ENCODE data around the gene KCP.

DNA sequence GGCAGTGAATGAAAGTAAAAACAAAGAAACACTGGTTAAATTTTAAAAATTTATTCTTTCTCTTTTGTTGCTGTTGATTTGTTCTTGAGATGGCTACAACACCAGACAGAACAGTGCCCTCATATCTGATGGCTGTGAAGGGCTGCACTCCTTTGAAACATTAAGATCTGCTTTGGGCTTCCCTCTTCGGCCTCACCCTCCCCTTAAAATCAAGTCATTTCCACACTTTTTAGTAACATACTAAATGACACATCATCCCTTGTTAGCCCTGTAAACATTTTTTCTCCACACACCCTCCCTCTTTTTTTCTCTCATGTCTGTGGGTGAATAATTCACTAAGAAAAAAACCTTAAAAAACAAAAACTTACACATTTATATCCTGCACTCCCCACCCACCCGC lies 43.6 kb upstream of the KCP start:
- TF ChIP-seq RBM22 (optimal IDR thresholded peaks at IDR 0.05; ENCODE audit: low read length) (no peak), CEBPG (CRISPR knock-in tag; IDR thresholded peaks at IDR 0.05) (no peak), ZNF317 (CRISPR knock-in tag; IDR thresholded peaks at IDR 0.05) (no peak), CHD2 (IDR thresholded peaks at IDR 0.05; ENCODE audit: low read depth, low read length) (no peak), EHMT2 (IDR thresholded peaks at IDR 0.05; ENCODE audit: borderline replicate concordance, low read depth, low read length) (no peak)
- TF ChIP-seq, protein P1, sequence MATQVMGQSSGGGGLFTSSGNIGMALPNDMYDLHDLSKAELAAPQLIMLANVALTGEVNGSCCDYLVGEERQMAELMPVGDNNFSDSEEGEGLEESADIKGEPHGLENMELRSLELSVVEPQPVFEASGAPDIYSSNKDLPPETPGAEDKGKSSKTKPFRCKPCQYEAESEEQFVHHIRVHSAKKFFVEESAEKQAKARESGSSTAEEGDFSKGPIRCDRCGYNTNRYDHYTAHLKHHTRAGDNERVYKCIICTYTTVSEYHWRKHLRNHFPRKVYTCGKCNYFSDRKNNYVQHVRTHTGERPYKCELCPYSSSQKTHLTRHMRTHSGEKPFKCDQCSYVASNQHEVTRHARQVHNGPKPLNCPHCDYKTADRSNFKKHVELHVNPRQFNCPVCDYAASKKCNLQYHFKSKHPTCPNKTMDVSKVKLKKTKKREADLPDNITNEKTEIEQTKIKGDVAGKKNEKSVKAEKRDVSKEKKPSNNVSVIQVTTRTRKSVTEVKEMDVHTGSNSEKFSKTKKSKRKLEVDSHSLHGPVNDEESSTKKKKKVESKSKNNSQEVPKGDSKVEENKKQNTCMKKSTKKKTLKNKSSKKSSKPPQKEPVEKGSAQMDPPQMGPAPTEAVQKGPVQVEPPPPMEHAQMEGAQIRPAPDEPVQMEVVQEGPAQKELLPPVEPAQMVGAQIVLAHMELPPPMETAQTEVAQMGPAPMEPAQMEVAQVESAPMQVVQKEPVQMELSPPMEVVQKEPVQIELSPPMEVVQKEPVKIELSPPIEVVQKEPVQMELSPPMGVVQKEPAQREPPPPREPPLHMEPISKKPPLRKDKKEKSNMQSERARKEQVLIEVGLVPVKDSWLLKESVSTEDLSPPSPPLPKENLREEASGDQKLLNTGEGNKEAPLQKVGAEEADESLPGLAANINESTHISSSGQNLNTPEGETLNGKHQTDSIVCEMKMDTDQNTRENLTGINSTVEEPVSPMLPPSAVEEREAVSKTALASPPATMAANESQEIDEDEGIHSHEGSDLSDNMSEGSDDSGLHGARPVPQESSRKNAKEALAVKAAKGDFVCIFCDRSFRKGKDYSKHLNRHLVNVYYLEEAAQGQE (IDR thresholded peaks at IDR 0.05; ENCODE audit: borderline replicate concordance in 1 of 2, low read depth in 1 of 2, low read length in 2 of 2), result no peak
- TF ChIP-seq, protein P2, sequence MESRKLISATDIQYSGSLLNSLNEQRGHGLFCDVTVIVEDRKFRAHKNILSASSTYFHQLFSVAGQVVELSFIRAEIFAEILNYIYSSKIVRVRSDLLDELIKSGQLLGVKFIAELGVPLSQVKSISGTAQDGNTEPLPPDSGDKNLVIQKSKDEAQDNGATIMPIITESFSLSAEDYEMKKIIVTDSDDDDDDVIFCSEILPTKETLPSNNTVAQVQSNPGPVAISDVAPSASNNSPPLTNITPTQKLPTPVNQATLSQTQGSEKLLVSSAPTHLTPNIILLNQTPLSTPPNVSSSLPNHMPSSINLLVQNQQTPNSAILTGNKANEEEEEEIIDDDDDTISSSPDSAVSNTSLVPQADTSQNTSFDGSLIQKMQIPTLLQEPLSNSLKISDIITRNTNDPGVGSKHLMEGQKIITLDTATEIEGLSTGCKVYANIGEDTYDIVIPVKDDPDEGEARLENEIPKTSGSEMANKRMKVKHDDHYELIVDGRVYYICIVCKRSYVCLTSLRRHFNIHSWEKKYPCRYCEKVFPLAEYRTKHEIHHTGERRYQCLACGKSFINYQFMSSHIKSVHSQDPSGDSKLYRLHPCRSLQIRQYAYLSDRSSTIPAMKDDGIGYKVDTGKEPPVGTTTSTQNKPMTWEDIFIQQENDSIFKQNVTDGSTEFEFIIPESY (CRISPR knock-in tag; IDR thresholded peaks at IDR 0.05), result no peak
- TF ChIP-seq, protein P3, sequence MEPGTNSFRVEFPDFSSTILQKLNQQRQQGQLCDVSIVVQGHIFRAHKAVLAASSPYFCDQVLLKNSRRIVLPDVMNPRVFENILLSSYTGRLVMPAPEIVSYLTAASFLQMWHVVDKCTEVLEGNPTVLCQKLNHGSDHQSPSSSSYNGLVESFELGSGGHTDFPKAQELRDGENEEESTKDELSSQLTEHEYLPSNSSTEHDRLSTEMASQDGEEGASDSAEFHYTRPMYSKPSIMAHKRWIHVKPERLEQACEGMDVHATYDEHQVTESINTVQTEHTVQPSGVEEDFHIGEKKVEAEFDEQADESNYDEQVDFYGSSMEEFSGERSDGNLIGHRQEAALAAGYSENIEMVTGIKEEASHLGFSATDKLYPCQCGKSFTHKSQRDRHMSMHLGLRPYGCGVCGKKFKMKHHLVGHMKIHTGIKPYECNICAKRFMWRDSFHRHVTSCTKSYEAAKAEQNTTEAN (CRISPR knock-in tag; conservative IDR thresholded peaks at IDR 0.05), result no peak
